Astrocyte of the spinal cord (primary cell): Measurements from ENCODE around the gene ZDHHC7.
A peak's percentile ranks its signal among the peaks of the same experiment; 100 is the strongest.

ENCODE experiments used
- DNase-seq: peaks from one replicate; pipeline ENCODE4 v3.0.0; 2011; ENCODE audit warnings: low read depth, low spot score
- H3K4me3 ChIP-seq: 2 replicates; pipeline ENCODE4 v1.5.1; 2011; ENCODE audit warnings: low read depth, mild to moderate bottlenecking, low read length, moderate library complexity
- in situ Hi-C: cut with HindIII; loops from 2 replicates; pipeline ENCODE4 v1.10.0; 2017; ENCODE audit warnings: low sequenced_read_pairs
- TF ChIP-seq, protein P1 (sequence below): IDR thresholded peaks from 2 replicates; pipeline ENCODE4 v1.5.1; 2012; ENCODE audit warnings: low read depth, mild to moderate bottlenecking, low read length, inconsistent platforms

Gene ZDHHC7

DNA sequence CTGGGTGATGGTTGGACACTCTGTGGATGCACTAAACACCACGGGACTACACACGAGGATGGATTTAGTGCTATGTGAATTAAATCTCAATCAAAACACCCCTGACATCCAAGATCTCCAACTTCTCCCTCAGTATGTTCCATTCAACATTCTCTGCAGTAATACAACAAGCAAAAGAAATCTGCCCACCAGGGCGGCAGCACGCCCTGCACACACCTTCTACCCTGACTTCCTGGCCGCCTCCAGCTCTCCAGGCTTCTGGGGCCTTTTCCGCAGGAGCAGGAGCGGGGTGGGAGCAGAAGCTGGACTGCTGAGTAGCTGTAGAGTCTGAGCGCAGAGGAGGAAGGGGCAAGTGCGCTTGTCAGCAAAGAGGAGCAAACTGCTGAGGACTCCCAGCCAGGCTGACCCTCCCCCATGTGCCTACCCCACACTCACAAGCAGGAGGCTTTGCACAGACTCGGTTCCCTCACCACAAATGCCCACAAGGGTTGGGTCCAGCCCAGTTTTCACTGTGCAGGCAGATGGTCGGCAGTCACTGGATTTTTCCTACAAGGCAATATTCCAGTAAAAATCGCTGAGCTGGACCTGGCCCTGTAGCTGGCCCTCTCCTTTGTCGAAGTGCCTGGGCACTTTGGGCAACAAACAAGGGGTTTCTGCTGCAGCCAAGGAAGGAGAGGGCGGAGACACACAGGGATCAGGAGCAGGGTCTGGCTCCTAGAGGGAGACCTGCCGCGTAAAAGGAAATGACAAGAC is 22.8 kb downstream of the ZDHHC7 start:
- H3K4me3 ChIP-seq = no peak overlapping the region
- DNase-seq = no peak
- TF ChIP-seq, protein P1, sequence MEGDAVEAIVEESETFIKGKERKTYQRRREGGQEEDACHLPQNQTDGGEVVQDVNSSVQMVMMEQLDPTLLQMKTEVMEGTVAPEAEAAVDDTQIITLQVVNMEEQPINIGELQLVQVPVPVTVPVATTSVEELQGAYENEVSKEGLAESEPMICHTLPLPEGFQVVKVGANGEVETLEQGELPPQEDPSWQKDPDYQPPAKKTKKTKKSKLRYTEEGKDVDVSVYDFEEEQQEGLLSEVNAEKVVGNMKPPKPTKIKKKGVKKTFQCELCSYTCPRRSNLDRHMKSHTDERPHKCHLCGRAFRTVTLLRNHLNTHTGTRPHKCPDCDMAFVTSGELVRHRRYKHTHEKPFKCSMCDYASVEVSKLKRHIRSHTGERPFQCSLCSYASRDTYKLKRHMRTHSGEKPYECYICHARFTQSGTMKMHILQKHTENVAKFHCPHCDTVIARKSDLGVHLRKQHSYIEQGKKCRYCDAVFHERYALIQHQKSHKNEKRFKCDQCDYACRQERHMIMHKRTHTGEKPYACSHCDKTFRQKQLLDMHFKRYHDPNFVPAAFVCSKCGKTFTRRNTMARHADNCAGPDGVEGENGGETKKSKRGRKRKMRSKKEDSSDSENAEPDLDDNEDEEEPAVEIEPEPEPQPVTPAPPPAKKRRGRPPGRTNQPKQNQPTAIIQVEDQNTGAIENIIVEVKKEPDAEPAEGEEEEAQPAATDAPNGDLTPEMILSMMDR = no peak
- in situ Hi-C loops = no loop called here

DNA sequence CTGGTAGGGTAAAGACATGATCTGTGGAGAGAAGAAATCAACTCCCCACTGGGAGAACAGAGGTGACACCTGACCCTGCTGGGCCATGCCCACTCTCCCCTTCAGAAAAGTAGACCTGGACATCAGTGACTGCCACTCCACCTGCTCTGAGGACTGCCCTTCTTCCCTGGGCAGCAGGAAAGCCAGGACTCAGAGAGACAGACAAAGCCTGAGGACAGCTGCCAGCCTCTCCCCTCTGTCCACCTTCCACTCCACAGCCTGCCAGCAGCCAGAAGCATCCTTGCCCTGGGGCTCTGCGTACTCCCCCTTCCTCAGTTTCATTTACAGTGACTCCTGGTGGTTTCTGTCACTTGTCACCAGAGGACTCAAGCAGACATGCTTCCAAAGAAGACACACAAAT is 24.5 kb downstream of the ZDHHC7 start:
- TF ChIP-seq, protein P1 = no peak
- DNase-seq = no peak
- H3K4me3 ChIP-seq = no peak overlapping the region
- in situ Hi-C loops = no loop called here

DNA sequence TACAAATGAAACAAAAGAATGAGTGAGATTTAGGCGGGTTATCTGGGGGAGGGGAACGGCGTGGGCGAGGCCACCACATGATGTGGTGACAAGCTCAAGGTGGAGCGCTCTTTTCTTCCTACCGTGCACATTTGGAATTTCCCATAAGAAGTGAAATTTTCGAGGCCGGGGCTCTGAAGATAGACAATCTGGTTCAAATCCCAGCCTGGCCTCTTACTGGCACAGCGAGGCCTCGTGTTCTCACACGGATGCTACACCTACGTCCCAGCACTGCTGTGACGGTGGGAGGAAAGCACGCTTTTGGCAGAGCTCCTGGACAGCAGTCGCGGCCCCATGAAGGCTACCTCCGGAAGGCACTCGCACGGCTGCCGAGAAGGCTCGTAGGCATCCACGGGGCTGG is 25.2 kb downstream of the ZDHHC7 start:
- H3K4me3 ChIP-seq = no peak overlapping the region
- in situ Hi-C loops = no loop called here
- no peak for DNase-seq
- TF ChIP-seq, protein P1 = no peak

DNA sequence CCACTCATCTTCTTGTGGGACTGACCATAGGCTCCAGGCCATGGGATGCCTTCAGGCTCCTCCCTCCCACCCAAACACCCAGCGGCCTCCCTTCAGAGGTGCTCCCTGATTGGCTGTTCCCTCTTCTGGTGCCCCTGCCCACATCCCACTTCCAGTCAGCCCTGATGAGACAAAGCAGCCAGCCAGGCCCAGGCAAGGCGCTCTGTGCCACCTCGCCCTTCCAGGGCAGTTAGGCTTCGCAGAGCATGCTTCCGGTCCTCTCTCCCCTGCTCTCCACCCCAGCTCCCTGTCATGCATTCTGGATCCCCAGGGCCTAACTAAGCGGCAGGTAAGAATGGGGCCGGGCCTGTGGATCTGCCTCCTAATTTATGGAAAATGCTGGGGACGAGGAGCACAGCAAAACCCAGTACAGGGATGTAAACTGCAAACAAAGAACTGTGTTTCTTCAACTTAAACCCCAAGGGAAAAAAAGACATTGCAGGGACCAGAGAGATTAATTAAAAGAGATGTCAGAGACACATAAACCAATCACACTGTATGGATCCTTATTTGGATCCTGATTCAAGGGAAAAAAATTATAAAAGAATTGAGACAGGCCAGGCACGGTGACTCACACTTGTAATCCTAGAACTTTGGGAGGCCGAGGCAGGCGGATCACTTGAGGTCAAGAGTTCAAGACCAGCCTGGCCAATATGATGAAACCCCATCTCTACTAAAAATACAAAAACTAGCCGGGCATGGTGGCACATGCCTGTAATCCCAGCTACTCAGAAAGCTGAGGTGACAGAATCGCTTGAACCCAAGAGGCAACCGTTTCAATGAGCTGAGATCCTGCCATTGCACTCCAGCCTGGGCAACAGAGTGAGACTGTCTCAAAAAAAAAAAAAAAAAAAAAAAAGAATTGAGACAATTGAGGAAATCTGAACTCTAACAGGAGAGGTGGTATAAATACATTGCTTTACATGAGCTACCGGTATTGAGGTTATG is 26.0 kb downstream of the ZDHHC7 start:
- in situ Hi-C loops = no loop called here
- TF ChIP-seq, protein P1 = no peak
- no peak overlapping the region for H3K4me3 ChIP-seq
- peak; percentile 88 for DNase-seq

DNA sequence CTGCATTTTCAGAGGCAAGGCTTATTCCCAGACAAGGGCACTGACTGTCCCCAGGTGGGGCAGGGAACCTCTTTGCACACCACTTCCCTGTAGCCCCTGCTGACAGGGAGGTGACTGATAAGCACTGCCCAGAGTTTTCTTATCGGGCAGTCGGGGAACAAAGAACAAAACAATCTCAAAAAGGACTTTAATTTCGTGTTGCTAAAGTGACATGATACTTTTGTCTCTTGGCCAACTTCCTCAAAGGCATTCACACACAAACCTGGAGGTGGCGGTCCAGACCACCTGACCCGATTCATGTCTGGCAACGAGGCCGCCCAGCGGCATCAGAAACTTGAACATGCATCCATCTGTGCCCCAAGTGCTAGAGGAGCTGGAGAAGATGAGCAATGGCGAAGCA is 28.9 kb downstream of the ZDHHC7 start:
- in situ Hi-C loops = no loop called here
- no peak for DNase-seq
- TF ChIP-seq, protein P1 = no peak
- H3K4me3 ChIP-seq = no peak overlapping the region

DNA sequence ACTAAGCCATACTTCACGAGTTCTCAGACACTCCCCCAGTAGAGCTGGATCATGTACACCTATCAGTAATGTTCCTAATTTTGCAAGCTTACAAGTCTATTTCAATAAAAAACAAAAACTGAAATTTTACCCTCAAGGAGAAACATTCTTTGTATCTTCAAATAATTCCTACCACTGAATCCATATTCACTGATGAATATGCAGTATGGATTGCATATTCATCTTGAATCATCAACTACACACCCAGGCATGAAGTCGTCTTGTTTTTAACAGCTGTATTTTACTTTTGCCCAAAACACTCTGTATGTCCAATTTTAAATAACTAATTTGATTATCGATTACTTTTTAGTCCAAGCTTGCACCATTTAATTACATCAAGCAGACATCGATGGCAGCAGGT is 31.8 kb downstream of the ZDHHC7 start:
- no peak overlapping the region for H3K4me3 ChIP-seq
- in situ Hi-C loops = no loop called here
- DNase-seq = no peak
- TF ChIP-seq, protein P1 = no peak
